COLO668 (cell line): ENCODE results near the gene SLC4A4.

Experiments used
- DNase-seq: peaks from one replicate; lab custom pipeline; 2025; ENCODE audit not compliant: unreplicated experiment; lab: John Stamatoyannopoulos, UW

SLC4A4 gene

DNA sequence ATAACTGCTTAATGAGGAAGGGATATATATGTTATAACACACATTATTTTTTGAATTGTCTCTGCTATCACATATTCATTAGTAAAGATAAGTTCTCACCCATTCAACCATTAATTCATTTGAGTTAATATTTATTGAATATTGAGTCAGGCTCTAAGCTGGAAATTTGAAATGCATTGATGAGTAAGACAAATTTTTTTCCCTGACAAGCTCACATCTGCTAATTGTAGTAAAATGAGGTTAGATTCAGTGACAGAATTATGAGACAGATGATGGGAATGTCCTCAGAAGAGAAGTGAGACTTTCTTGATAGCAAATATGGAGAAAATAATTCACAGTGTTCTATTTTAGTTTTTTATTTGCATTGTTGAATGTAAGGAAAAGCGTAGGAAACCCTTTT is 194.3 kb downstream of the SLC4A4 start:
- DNase-seq, result no peak

DNA sequence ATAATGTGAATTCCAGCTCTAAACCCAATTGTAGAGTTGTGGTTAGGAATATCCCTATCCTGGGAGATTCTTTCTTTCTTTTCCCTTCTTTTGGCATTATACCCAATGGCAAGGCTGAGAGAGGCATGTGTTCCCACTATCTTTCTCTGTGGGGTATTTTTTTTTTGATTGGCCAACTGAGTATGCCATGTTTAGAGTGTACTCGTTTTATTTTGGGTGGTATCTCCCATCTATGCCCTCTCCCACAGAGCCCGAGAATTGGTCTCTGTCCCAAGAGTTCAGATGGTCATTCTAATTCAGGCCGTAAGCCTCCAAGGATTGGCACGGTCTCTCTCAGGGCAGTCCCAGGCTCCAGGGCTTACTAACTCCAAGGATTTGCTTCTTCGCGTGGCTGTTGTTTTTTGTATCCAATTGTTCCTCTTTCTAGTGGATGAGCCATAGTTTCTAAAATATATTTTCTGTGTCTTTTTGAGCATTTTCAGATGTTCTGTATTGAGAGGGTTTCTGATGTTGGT is 198.8 kb downstream of the SLC4A4 start:
- no peak for DNase-seq

DNA sequence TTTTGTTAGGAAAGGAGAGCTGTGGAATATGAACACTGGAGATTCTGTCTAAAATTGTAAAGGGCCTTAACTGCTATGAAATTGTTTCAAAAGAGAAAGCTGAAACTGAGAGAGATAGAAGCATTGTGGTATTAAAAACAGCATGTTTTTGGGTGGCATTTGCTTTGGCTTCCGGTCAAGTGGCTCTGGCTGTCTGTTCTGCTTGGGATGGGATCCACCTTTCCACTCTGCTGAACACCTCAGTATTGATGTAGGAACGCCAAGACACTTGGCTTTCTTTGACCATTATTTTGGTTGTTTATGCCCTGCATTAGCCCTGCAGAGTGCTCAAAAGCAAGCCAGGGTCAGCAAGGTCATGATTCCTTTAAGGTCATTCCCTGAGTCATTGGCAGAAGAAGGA is 199.7 kb downstream of the SLC4A4 start:
- DNase-seq, result no peak

DNA sequence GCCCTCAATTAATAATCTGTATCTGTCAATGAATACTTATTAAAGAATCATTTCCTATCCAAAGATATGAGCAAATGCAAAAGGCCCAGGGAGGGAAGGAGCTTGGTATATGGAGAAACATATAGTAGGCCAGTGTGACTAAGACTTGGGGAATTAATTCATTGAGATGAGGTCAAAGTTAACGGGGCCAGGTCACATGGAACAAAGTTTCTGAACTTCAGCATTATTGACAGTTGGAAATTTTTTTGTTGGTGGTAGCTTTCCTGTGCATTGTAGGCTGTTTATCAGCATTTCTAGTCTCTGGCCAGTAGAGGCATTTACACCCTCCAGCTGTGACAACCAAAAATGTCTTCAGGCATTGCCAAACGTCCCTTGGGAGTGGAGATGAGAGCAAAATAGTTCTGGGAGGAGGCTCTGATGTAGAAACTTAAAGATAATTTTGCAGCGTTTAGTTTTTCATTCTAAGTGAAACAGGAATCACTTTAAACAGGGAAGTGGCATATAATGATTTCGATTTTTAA is 202.0 kb downstream of the SLC4A4 start:
- no peak for DNase-seq

DNA sequence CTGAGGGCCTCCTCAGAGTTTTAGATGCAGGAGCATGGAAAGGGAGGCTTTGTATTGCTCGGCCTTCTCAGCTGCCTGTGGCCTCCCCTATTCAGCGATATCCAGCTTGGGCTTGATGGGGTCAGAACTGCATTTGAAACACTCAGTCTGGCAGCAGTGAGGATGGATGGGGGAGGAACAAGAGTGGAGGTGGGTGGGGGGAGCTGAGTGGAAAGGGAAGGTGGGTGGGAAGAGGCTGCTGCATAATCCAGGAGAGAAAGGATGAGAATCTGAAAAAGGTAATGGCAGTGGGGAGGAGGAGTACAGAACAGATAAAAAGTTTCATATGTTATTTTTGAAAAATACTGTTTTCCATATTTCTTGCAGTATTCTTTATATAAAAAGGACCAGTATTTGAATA is 202.7 kb downstream of the SLC4A4 start:
- DNase-seq, result no peak

DNA sequence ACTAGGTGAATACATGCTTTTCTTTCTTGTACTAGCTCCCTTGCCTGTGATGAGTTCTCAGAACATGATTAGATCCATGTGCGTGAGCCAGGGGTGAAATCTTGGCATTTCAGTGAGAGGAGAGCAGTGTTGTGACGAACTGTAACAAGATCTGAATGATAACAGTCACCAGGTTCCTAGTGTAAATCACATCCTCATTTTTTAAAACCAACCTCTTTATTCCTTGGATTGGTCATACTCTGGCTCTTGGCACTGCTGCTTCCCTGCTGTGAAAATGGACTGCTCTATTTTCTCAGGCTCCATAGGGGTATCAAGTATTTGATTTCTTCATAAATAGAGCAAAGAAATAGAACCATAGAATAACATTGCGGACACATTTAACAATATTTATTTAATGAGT is 206.3 kb downstream of the SLC4A4 start:
- no peak for DNase-seq

DNA sequence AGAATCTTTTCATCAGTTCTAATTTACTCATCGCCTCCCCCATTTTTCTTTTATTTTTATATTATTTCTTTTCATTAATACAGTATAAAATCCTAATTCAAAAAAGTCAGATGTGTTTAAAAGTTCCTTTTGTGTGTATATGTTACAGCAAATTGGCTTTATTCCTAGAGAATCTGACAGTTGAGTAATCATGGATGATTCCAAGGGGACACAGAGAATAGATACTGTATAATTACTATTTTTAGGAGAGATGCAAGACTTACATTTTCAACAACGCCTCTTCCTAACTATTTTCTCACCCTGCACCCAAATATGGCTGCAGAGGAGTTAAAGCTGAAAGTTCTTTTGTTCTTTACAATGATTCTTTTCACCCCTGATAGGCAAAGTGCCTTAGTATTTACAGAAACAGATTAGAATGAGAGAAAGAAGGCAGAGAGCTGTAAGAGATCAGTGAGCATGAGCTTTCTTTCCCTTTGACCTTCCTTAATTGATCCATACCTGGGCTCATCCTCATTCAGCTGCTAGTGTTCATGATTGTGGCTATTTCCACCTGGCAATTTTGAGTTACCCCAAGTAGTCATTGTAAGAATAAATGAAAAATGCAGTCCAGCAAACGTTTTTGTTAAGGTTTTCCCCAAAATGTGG is 210.8 kb downstream of the SLC4A4 start:
- DNase-seq, result no peak

DNA sequence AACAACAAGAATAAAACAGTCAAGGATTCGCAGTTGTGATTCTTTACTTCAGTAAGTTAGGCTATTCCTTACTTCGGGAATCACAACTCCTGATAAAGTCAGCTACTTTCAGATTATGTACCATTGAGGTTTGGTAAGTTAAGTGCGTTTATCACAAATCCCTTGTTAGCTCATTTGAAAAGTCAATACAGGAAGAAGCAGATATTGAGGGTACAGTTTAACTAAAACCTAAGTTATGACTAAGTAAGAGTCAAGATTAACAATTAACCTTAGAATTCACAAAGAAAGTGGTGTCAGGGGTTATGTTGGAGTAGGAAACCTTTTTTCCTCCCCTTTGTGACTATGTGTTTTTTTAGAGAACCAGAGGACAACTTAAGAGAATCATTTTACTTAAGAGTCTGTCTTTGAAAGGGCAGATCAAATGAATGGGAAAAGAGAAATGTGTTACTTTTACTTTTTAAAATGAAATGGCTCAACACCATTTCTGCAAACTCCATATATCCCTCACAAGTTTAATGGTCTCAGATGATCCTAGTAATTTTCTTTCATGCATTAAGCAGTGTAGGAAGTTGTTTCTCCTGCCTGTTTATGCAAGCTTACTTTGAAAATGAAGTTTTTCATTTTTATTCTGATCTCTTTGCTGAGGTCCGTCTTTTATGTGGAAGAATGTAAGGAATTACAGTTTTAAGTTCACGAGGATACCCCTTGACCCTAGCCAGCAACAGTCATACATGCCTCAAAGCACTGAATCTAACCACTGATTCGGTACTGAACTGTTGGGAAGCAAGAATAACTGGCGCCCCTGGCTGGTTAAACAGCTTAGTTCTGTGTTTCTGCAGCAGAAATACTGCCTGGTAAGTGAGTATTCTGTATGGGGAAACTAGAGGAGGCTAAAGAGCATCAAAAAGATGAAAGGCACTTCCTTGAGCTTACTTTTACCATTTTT is 211.7 kb downstream of the SLC4A4 start:
- DNase-seq, result no peak

DNA sequence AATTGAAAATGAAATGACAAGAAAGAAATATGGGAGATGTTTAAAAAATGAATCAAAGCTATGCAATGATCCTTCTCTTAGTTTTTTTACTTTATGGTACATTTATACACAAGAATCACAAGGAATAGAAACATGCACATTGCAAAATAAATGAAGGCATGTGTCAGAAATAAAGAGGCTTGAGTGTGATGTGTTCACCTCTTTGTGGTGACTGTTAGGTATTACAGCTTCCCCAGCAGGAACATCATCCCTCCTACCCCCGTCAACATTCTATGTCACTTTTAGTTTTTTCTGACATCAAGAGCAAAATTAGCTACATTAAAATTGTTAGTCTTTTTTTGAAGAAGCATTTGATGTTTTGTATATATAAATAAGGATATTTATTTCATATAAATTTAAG is 214.8 kb downstream of the SLC4A4 start:
- no peak for DNase-seq

DNA sequence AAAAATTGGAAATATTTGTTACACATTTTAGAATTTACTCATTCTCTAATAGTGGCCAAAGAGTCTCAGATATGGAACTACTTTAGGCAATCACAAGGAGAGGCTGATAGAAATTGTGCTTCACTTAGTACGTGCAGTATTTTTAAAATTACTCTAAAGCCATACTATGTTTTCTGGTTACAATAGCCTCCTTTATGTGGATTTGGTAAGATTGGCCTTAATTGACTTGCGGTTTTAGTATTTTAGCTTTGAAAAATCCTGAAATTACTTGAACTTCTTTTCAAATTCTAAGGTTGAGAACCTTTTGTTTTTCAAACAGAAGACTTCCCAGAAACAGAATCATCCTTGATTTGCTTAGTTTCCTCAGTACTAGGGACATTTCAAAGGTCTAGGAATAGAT is 215.2 kb downstream of the SLC4A4 start:
- no peak for DNase-seq

DNA sequence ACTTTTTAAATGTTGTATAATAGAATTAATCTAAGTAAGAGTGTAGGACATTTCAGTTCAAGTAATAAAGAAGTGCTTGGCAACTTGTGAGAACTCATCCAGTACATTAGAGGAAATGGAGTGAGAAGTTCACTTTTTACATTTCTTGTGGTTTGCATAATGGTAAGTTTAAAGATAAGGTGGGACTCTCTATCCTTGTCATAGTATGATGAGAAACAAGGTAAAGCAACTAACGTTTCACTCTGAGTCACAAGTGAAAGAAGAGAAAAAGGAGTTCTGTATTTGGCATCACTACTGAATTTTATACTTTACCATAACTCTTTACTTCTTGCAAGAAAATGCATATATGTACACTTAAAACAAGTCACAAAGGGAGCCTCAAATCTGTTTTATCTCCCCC is 219.4 kb downstream of the SLC4A4 start:
- no peak for DNase-seq

DNA sequence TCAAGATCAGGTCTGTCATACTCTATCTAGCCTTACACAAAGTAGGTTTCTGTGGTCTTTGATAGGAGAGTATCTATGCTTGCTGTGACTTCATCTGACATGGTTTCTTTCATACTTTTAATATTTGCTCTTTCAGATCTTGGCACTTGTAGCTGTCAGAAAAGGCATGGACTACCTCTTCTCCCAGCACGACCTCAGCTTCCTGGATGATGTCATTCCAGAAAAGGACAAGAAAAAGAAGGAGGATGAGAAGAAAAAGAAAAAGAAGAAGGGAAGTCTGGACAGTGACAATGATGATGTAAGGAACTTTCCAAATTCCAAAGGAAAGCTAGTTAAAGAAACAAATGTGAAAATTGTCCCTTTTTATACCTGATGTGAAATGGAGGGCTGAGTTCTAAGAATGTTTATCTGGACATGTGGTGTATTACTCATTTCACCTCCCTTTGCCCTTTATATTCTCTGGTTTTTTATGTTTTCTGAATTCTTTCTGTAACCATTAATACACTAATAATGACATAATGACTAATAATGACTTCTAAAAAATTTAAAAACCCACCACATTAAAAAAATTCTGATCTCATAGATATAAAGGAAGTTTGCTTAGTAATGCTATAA is 221.2 kb downstream of the SLC4A4 start:
- no peak for DNase-seq

DNA sequence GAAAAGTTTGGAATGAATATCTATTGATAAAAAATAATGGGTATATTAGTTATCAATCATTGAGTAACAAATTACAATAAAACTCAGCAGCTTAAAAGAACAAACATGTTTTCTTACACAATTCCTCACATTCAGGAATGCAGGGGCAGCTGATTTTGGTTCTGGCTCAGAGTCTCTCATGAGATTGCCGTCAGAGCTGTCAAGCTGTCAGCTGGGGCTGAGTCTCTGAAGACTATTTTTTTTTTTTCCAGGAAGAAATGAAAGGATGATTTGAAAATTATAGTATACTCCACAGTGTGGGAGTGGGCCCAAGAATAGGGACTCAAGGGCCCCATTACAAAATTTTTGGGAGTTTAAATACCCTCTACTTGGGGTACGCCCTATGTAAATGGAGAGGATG is 226.0 kb downstream of the SLC4A4 start:
- DNase-seq, result no peak

DNA sequence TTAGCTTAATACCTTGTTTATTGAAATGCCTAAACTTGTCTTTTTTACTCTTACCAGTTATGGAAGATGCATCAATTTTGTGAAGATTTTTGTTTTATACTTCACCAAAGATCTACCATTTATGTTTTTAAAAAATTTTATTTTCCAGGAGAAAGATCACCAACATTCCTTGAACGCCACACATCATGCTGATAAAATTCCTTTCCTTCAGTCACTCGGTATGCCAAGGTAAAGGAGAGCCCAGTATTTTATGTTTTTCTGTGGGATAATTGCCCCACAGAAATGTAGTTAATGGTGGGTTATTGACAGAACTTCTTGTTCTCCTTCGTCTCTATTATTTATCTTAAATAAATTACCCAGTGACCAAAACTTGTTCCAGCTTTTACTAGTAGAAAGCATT is 228.0 kb downstream of the SLC4A4 start:
- no peak for DNase-seq

DNA sequence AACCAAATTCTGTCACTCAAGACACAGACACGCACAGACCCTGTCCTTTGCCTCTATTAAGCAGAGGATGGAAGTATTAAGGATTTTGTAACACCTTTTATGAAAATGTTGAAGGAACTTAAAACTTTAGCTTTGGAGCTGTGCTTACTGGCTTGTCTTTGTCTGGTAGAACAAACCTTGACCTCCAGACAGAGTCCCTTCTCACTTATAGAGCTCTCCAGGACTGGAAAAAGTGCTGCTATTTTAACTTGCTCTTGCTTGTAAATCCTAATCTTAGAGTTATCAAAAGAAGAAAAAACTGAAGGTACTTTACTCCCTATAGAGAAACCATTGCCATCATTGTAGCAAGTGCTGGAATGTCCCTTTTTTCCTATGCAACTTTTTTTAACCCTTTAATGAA is 229.3 kb downstream of the SLC4A4 start:
- no peak for DNase-seq

DNA sequence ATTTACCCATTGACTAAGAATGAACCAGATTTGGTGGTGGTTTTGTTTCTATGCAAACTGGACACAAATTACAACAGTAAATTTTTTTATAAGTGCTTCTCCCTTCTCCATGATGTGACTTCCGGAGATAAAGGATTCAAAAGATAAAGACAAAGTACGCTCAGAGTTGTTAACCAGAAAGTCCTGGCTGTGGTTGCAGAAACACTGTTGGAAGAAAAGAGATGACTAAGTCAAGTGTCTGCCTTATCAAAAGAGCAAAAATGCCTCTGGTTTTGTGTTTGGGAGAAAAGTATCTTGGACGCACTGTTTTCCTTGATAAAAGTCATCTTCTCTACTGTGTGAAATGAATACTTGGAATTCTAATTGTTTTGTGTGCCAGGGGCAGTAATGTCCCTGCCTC is 231.7 kb downstream of the SLC4A4 start:
- no peak for DNase-seq

DNA sequence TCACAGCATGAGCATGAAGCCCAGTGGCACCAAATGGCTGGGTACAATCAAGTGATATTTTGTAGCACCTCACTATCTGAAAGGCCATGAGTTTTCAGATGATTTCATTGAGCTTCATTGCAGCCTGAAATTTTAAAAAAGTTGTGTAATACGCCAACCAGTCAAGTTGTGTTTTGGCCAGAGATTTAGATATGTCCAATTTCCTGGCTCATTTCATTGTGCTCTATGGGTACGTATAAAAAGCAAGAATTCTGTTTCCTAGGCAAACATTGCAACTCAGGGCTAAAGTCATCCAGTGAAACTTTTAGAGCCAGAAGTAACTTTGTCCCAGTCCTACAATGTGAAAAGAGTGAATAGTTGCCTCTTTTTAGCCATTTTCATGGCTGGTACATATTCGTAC is 232.5 kb downstream of the SLC4A4 start:
- DNase-seq, result no peak

DNA sequence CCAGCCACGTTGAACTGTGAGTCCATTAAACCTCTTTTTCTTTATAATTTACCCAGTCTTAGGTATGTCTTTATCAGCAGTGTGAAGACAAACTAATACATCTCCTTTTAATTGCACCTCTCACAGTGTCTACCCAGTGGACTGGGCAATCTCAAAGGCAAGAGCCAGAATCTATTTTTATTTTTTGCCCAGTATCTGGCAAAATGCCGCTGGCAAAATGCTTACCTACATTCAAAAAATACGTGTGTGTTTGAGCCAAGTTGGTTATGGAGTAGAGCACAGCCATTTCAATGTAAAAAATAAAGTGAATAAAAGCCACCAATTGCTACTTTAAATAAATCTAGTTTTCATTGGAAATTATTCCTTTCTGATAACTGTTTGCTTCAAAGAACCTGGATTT is 245.2 kb downstream of the SLC4A4 start:
- no peak for DNase-seq

DNA sequence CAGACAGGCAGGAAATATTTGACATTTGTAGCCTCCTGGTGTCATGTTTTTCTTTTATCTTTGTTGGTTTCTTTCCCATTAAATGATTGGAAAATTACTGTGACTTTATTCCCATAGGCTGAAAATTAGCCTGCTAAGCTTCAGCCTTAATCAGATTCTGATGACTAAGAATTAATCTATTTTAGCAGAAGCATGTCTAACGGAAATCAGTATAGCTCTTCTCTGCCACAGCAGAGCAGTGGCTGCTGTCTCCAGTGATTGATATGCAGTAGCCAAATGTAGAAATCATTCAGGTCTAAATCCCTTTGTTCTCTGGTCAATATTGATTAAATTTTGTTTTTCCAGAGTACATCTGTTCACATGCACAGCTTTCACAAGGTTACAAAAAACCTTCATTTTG is 245.8 kb downstream of the SLC4A4 start:
- no peak for DNase-seq

DNA sequence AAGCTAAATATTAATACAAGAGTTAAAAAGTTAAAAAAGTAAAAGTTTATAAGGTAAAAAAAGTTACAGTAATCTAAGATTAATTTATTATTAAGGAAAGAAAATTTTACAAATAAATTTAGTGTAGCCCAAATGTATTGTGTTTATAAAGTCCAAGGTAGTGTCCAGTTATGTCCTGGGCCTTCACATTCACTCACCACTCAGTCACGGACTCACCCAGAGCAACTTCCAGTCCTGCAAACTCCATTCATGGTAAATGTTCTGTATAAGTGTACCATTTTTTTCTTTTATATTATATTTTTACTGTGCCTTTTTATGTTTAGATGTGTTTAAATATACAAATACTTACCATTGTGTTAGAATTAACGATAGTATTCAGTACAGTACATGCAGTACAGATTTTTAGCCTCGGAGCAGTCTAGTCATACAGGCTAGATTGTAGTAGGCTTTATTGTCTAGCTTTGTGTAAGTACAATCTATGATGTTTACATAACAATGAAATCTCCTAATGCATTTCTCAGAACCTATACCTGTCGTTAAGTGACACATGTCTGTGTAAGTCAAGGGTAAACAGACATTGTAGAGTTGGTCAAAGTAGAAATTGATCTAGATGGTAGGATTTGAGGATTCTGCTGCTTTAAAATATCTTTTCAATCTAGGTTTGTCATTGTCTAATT is 247.4 kb downstream of the SLC4A4 start:
- DNase-seq, result no peak

DNA sequence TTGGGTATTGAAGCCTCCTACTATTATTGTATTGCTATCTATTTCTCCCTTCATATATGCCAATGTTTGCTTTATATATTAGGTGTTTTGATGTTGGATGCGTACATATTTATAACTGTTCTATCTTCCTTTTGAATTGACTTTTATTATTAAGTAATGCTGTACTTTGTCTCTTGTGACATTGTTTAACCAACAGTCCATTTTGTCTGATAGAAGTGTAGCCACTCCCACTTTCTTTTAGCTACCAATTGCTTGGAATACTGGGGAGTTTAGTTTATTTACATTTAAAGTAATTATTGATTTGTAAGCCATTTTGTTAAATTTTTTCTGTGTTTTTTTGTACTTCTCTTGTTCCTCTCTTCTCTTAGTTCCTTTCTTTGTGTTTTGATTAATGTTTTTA is 249.2 kb downstream of the SLC4A4 start:
- no peak for DNase-seq
